Glomerular endothelial cell (primary cell): ENCODE data around the gene HOXC12. TPM values are rescaled to one million over a fixed set of nuclear protein-coding genes. Genes with fewer than 3 reads are reported as not detected.

Experiments used
- DNase-seq: peaks from one replicate; pipeline ENCODE4 v3.0.0-alpha.2; 2011; ENCODE audit warnings: low read depth, low spot score; ENCODE audit errors: extremely low read depth
- total RNA-seq: library from RNA; depleted of rRNA; stranded (reverse); fragments of >200 nt; gene quantifications from 2 replicates; pipeline ENCODE4 v1.2.3, GENCODE V29; 2015

The HOXC12 gene
- total RNA-seq, 1 donor from 2014 or later: not detected

DNA sequence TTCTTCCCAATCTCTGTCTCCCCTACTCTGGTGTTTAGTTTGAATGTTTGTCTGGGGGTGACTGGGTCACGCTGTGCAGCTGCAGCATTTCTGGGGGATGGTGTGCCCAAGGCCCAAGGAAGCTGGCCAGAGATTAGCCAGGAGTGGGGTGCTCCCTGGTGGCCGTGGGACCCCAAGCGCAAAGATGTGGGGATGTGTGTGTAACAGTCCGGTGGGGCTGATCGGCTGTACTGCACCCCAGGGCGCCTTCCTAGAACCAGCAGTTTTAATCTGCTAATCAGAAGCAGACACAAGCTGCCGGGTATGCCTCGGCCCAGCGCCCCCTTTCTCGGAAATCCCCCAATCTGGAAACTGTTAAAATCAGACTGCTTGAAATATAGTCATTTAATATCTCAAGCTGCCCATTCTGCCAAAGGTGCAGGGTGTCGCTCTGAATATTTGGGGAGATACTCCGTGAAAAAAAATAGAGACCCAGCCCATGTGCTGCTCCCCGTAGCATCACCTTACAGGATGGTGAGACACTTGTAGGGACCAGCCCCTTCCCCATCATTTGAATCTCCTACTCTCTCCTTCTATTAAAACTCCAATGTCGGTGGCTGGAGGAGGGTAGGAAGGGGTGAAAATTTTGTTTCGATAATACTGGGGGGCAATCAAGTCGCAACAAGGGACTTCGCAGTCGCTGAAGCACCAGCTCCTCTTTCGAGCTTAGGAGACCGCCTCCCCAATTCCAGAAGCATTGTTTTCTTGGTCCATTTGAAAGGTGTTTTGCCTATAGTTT is 49.5 kb downstream of the HOXC12 start:
- DNase-seq: no peak

GRCh38 chr12:54004841-54005530 is 50.3 kb downstream of the HOXC12 start:
- DNase-seq: no peak

- no peak for DNase-seq
Observed at GRCh38 chr12:54005531-54005852, 50.8 kb downstream of the HOXC12 start.

- DNase-seq: peak; percentile 42
Observed at GRCh38 chr12:54005853-54006558, 51.3 kb downstream of the HOXC12 start.

DNA sequence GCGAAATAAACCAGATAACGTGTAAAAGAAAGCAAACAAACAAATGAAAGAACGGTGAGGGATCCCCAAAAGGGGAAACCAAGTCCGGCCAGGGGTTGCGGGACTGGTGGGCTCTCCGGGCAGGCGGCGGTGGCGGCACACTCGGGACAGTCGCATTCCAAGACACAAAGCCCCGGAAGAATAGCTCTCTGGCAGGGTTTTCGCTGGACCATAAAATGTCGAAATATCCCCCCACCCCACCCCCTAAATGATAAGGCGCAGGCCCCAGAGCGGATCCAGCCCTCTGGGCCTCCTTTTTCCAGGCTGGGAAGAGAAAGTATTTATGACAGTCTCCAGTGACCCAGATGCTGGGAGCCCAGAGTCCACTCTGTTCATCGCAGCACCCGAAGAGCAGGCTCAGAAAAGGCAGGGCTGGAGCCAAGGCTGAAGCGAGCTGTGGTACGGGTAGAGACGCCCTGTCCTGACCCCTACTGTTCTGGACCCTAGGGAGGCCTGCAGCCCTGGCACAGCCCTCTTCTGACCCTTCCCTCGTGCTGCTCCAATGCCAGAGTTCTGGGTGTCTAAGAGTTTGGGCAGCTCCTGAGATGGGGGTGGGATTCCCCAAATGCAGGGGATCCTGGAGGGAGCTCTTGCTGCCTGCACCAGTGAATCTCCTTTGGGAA is 52.0 kb downstream of the HOXC12 start:
- no peak for DNase-seq

DNA sequence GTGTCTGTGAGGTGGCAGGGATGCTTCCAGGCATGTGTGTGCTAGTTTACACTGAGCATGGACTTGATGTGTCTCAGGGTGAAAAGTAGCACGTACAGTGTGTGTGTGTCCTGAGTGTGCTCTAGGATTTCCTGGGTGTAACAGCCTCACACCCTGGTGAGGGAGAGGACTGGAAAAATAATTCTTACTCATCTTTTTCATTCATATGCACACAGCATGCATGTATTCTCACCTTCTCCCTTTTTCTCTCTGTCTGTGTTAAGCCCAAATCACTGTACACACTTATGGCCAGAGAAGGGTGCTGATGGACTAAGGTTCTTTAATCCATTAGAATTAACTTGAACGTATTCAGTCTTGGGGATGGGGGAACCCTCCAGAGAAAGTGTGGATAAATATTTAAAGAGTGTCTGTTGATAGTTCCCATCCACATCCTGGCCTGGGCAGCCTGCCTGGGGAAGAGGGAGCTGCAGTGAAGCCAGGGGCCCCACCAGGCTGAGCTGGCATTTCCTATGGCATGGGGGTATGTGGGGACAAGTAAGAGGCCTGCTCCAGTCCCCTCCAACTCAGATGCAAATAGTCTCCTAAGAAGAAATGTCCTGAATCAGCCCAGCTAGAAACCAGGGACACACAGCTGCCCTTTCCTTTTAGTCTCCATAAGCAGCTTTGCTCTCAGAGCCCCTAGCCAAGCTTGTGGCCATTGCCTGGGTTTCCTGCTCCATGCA is 53.0 kb downstream of the HOXC12 start:
- DNase-seq: no peak

- DNase-seq: no peak
Observed at GRCh38 chr12:54008260-54008552, 53.5 kb downstream of the HOXC12 start.

Other genes starting within 250 kb of the HOXC12 start
- 53.5 and 70.5 TPM in 2 replicates for gene CALCOCO1, start 227.5 kb upstream of the HOXC12 start, total RNA-seq
- not detected in 2 replicates for gene CISTR, start 202.9 kb upstream of the HOXC12 start, total RNA-seq
- gene HOXC13, start 16.1 kb upstream of the HOXC12 start, total RNA-seq: not detected in 2 replicates
- 0.23 TPM in 1 of 2 replicates, not detected in the other for gene HOXC11, start 18.2 kb downstream of the HOXC12 start, total RNA-seq
- gene HOTAIR, start 20.1 kb downstream of the HOXC12 start, total RNA-seq: 0.12 TPM in 1 of 2 replicates, not detected in the other
- 1.2 and 6.1 TPM in 2 replicates for gene HOXC10, start 30.2 kb downstream of the HOXC12 start, total RNA-seq
- 4.0 and 5.7 TPM in 2 replicates for gene HOXC9, start 45.3 kb downstream of the HOXC12 start, total RNA-seq
- 0.15 and 0.82 TPM in 2 replicates for gene HOXC8, start 54.1 kb downstream of the HOXC12 start, total RNA-seq
- gene HOXC6, start 73.5 kb downstream of the HOXC12 start, total RNA-seq: 0.10 and 0.70 TPM in 2 replicates
- 0.12 TPM in 1 of 2 replicates, not detected in the other for gene HOXC5, start 78.1 kb downstream of the HOXC12 start, total RNA-seq
- gene HOXC4, start 98.9 kb downstream of the HOXC12 start, total RNA-seq: 0.10 and 0.47 TPM in 2 replicates
- 16.3 and 19.0 TPM in 2 replicates for gene SMUG1, start 234.1 kb downstream of the HOXC12 start, total RNA-seq